Pancreas (tissue), 10 donors: ENCODE measurements around the gene SALL3. TPM values are rescaled to one million over a fixed set of nuclear protein-coding genes. Genes with fewer than 3 reads are reported as not detected.

Source experiments
- ATAC-seq, 4 donors: fragments of 200-7000 bp; cut with Tn5 transposase; one replicate each; pipeline versions ENCODE4 v1.8.0 to v1.9.1; 2020; ENCODE audit warnings: mild to moderate bottlenecking in 4 of 4, moderate library complexity in 4 of 4
- DNase-seq, 6 donors: peaks; one replicate each; pipeline ENCODE4 v3.0.0-alpha.2; 2020
- FAIRE-seq: peaks from 2 replicates; lab custom pipeline; 2012; peaks lifted over from hg19 to GRCh38; lab: Jason Lieb, UNC
- H3K27ac ChIP-seq, 4 donors: fragments of 200-600 bp; sonication (generic); 1 replicate in 3 of 4; 2 replicates in 1 of 4; pipeline versions ENCODE4 v1.5.0 to v1.8.0; 2020
- H3K27me3 ChIP-seq, 4 donors: fragments of 200-600 bp; one replicate each; pipeline ENCODE4 v1.8.0; 2021
- H3K36me3 ChIP-seq, 3 donors: fragments of 200-600 bp; sonication (generic) in 1 of 3; one replicate each; pipeline versions ENCODE4 v1.5.0 to v1.8.0; 2020 to 2021
- H3K4me1 ChIP-seq, 3 donors: fragments of 200-600 bp; one replicate each; pipeline ENCODE4 v1.8.0; 2021
- H3K4me3 ChIP-seq, 4 donors: fragments of 200-600 bp; sonication (generic) in 2 of 4; one replicate each; pipeline versions ENCODE4 v1.5.0 to v1.8.0; 2020 to 2021
- H3K9me3 ChIP-seq, 4 donors: fragments of 200-600 bp; one replicate each; pipeline ENCODE4 v1.8.0; 2021
- CTCF ChIP-seq, 4 donors: fragments of 200-600 bp; sonication (generic) in 3 of 4; IDR thresholded peaks; one replicate each; pipeline versions ENCODE4 v1.5.0 to v1.8.0; 2021; ENCODE audit warnings: antibody characterized with exemption in 4 of 4
- WGBS, 2 donors: extraction: QIAGEN DNeasy Blood & Tissue Kit; methylation state at CpG; one replicate each; pipeline ENCODE4 v1.1.7; 2013; 5-methylcytosine and 5-hydroxymethylcytosine counted together
- intact Hi-C, 3 donors: fragments of 100-400 bp; cut with DNase I; formaldehyde crosslinking; loops; one replicate each; pipeline versions ENCODE4 v1.11.1 to v1.14.2; 2022
- polyA plus RNA-seq, 2 donors: library from polyadenylated mRNA; stranded (reverse); fragments of 200-250 nt; gene quantifications; one replicate each; pipeline ENCODE4 v1.2.3, GENCODE V29; 2013
- total RNA-seq, 6 donors: library from RNA; stranded (reverse); fragmentation: NEBNext Ultra II Directional in 4 of 6; extraction: Animal tissue kit (Norgen Biotek cat#: 25700) in 4 of 6; gene quantifications; one replicate each; pipeline versions ENCODE4 v1.2.1 to v1.2.4, GENCODE V29; 2021 to 2023
- donor health status: healthy with polysubstance abuse.
- donor health status: DM: no; HTN: no; CAD: no; lungs with moderate emphysema.
- donor health status: DM: no; HTN: no; CAD: no.
- donor health status: control.
- donor health status: control.
- donor health status: Bipolar disorder and iron deficiency.
- donor health status: DM: yes; HTN: yes; CAD: no.
- donor health status: DM: no; HTN: no; CAD: no.
- donor health status: DM: no; HTN: no; CAD: no.
- donor health status: DM: yes; HTN: yes; CAD: no.

The SALL3 gene
- total and polyA plus RNA-seq, 8 donors, result 0.03 TPM; not detected in 7

DNA sequence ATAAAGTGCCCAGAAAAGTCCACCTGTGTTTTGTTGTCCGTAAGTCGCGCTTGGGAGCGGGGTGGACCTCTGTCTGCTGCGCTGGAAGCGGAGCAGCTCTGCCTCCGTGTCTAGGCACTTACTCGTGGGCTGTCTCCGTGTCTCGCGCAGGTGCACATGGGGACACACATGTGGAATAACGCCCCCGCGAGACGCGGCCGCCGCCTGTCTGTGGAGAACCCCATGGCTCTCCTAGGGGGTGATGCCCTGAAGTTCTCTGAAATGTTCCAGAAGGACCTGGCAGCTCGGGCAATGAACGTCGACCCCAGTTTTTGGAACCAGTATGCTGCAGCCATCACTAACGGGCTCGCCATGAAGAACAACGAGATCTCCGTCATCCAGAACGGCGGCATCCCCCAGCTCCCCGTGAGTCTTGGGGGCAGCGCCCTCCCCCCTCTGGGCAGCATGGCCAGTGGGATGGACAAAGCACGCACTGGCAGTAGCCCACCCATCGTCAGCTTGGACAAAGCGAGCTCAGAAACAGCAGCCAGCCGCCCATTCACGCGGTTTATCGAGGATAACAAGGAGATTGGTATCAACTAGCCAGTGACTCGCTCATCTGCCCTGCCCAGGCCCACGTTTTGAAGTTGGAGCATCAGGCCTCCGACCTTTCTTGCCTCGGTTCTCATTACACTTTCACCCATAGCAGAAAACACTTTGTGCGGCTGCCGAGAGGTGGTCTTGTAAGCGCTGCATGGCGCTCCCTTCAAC, 17.3 kb downstream of the SALL3 start:
- WGBS, 2 donors, result 82 to 91% methylated on average over 44 of the region's 44 CpGs
- TF ChIP-seq CTCF (IDR thresholded peaks at IDR 0.05), result no peak
- H3K4me3 ChIP-seq, result no peak overlapping the region
- no peaks in the 10 kb centered on the region for H3K4me1 ChIP-seq
- no peak overlapping the region for H3K27ac ChIP-seq
- H3K27me3 ChIP-seq, result peaks cover 0 to 6% (median 0%) of the 10 kb centered on the region in 4 donors
- FAIRE-seq, result no peak
- no peak for ATAC-seq
- no peaks in the 10 kb centered on the region for H3K9me3 ChIP-seq
- intact Hi-C loops, result loop anchor here in 1 of 3 donors (10.0 kb wide), 1 partner anchor 912 kb away; no protein-coding TSS in a partner anchor
- H3K36me3 ChIP-seq, result no peaks in the 10 kb centered on the region
- DNase-seq, result peak in 1 of 6 donors; percentile 42

DNA sequence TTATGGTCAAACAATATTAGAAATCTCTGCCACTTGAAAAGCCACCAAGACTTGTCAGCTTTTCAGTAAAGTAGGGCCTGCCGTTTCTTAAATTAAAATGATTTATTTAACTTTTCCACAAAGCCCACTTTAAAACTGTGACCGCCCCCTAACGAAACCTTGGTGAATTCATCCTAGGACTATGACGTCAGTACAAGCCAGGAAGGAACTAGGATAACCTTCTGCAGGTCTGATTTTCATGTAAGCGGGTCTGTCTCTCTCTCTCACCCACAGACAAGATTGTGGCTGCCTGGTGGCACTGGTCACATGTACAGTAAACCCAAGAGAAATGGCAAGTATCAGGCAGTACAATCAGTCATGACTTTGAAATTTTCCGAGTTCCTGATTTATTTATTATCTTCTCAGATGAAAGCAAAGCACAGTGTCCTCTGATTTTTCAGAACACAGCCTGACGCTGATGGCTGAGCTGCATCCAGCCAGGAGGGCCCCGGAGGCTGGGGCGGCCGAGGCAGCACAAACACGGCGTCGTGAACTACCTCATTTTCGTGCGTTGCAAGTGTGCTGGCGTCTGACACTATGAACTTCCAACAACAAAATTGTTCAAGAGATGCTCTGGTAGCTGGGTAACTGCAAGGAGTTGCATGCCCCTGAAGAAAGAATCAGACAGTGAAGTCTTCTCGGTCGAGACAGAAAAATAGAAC, 18.9 kb downstream of the SALL3 start:
- Histone ChIP-seq H3K9me3 (no peaks in the 10 kb centered on the region), H3K27ac (no peak overlapping the region), H3K27me3 (peaks cover 0 to 6% (median 0%) of the 10 kb centered on the region in 4 donors), H3K4me1 (no peaks in the 10 kb centered on the region), H3K36me3 (no peaks in the 10 kb centered on the region), H3K4me3 (no peak overlapping the region)
- DNase-seq (no peak), ATAC-seq (no peak), FAIRE-seq (no peak)
- intact Hi-C loops, result loop anchor here in 1 of 3 donors (10.0 kb wide), 1 partner anchor 914 kb away; no protein-coding TSS in a partner anchor
- TF ChIP-seq CTCF (IDR thresholded peaks at IDR 0.05), result no peak
- WGBS, 2 donors, result 64 to 70% methylated on average over 18 of the region's 18 CpGs

GRCh38 chr18:78999939-79000338, 20.3 kb downstream of the SALL3 start:
- no peak for TF ChIP-seq CTCF (IDR thresholded peaks at IDR 0.05)
- FAIRE-seq (no peak), ATAC-seq (peak in 1 of 4 donors; percentile 38), DNase-seq (no peak)
- no peaks in the 10 kb centered on the region for H3K4me1 ChIP-seq
- intact Hi-C loops, result loop anchor here in 1 of 3 donors (10.0 kb wide), 1 partner anchor 915 kb away; no protein-coding TSS in a partner anchor
- no peaks in the 10 kb centered on the region for H3K9me3 ChIP-seq
- no peak overlapping the region for H3K4me3 ChIP-seq
- peaks cover 0 to 6% (median 0%) of the 10 kb centered on the region in 4 donors for H3K27me3 ChIP-seq
- 13 to 15% methylated on average over 8 of the region's 8 CpGs for WGBS, 2 donors
- no peak overlapping the region for H3K27ac ChIP-seq
- no peaks in the 10 kb centered on the region for H3K36me3 ChIP-seq

GRCh38 chr18:79000997-79001396, 21.4 kb downstream of the SALL3 start:
- ATAC-seq (no peak), FAIRE-seq (no peak), DNase-seq (no peak)
- TF ChIP-seq CTCF (IDR thresholded peaks at IDR 0.05), result no peak
- Histone ChIP-seq H3K36me3 (no peaks in the 10 kb centered on the region), H3K27ac (no peak overlapping the region), H3K9me3 (no peaks in the 10 kb centered on the region), H3K4me3 (no peak overlapping the region), H3K27me3 (peaks cover 0 to 11% (median under 1%) of the 10 kb centered on the region in 4 donors), H3K4me1 (no peaks in the 10 kb centered on the region)
- 52 to 61% methylated on average over 13 of the region's 13 CpGs for WGBS, 2 donors
- intact Hi-C loops, result no loop called here
